OCI-LY7 (cell line): Measurements from ENCODE around the gene COPE.

Source experiments
- EZH2phosphoT487 ChIP-seq: fragments of 200-600 bp; sonication (generic); IDR thresholded peaks from 2 replicates; pipeline ENCODE4 v1.6.1; 2018; ENCODE audit warnings: low read depth, borderline replicate concordance, mild to moderate bottlenecking, mixed run types, antibody characterized with exemption, low read length, moderate library complexity, mixed read lengths
- TF ChIP-seq, protein P1 (sequence below): fragments of 200-600 bp; sonication (generic); conservative IDR thresholded peaks from 2 replicates; pipeline ENCODE4 v1.5.1; 2014; ENCODE audit warnings: mild to moderate bottlenecking, antibody characterized with exemption, low read length, moderate library complexity, mixed read lengths

DNA sequence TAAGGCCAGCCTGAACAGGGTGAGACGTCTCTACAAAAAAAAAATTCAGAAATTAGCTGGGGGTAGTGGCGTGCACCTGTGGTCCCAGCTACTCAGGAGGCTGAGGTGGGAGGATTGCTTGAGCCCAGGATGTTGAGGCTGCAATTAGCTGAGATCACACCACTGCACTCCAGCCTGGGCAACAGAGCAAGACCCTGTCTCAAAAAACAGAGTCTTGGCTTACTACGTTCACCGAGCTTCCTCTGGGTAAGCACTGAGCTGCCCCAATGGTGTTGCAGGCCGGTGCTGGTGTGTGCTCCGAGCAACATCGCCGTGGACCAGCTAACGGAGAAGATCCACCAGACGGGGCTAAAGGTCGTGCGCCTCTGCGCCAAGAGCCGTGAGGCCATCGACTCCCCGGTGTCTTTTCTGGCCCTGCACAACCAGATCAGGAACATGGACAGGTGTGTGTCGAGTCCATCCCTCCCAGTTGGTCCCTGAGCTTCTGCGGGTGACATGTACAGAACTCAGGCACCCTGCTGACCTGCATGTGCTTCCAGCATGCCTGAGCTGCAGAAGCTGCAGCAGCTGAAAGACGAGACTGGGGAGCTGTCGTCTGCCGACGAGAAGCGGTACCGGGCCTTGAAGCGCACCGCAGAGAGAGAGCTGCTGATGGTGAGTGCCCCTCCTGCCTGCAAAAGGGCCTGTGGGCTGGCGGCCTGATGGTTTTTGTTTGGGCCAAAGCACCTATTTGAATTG is 63.4 kb downstream of the COPE start:
- TF ChIP-seq, protein P1, sequence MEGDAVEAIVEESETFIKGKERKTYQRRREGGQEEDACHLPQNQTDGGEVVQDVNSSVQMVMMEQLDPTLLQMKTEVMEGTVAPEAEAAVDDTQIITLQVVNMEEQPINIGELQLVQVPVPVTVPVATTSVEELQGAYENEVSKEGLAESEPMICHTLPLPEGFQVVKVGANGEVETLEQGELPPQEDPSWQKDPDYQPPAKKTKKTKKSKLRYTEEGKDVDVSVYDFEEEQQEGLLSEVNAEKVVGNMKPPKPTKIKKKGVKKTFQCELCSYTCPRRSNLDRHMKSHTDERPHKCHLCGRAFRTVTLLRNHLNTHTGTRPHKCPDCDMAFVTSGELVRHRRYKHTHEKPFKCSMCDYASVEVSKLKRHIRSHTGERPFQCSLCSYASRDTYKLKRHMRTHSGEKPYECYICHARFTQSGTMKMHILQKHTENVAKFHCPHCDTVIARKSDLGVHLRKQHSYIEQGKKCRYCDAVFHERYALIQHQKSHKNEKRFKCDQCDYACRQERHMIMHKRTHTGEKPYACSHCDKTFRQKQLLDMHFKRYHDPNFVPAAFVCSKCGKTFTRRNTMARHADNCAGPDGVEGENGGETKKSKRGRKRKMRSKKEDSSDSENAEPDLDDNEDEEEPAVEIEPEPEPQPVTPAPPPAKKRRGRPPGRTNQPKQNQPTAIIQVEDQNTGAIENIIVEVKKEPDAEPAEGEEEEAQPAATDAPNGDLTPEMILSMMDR, result no peak
- TF ChIP-seq EZH2phosphoT487, result no peak
